Activated CD8-positive, alpha-beta memory T cell treated with anti-CD3 and anti-CD28 coated beads, Interleukin-2, amount 50 U/mL, for 24 hours (primary cell): ENCODE data around the gene ZNF407.
A peak's percentile ranks its signal among the peaks of the same experiment; 100 is the strongest.
"Not testable (repeated sequence)": the region's sequence is repeated elsewhere in the genome, so short reads cannot be mapped to it uniquely, and the experiment has no call there.

Source experiments
- DNase-seq: peaks from one replicate; pipeline ENCODE4 v3.0.0-alpha.2; 2020; ENCODE audit errors: extremely low read depth

Gene ZNF407

GRCh38 chr18:74597662-74598349, at the start of gene ZNF407:
TSS of gene ZNF407 (plus strand) at chr18:74597870. CDS start at chr18:74631020, 33,150 bp downstream.
- DNase-seq: peak; percentile 76

- no peak for DNase-seq
These were observed 48.0 kb upstream of the ZNF407 start for GRCh38 chr18:74549591-74550104.

- no peak for DNase-seq
These were observed 46.8 kb upstream of the ZNF407 start for GRCh38 chr18:74550886-74551285.

- no peak for DNase-seq
These were observed 46.2 kb upstream of the ZNF407 start for GRCh38 chr18:74551452-74551851.

GRCh38 chr18:74551936-74552555, 45.6 kb upstream of the ZNF407 start:
- DNase-seq: peak; percentile 52

GRCh38 chr18:74556126-74556525, 41.5 kb upstream of the ZNF407 start:
- DNase-seq: no peak

- DNase-seq: no peak
These were observed 39.6 kb upstream of the ZNF407 start for GRCh38 chr18:74558096-74558495.

- DNase-seq: no peak
These were observed 35.4 kb upstream of the ZNF407 start for GRCh38 chr18:74562131-74562730.

GRCh38 chr18:74562775-74563174, 34.9 kb upstream of the ZNF407 start:
- no peak for DNase-seq

GRCh38 chr18:74563999-74564398, 33.7 kb upstream of the ZNF407 start:
- no peak for DNase-seq

- not testable (repeated sequence) for DNase-seq
These were observed 32.5 kb upstream of the ZNF407 start for GRCh38 chr18:74565164-74565563.

GRCh38 chr18:74565993-74566392, 31.7 kb upstream of the ZNF407 start:
- DNase-seq: not testable (repeated sequence)

- DNase-seq: no peak
These were observed 29.8 kb upstream of the ZNF407 start for GRCh38 chr18:74567822-74568221.

- no peak for DNase-seq
These were observed 28.3 kb upstream of the ZNF407 start for GRCh38 chr18:74569401-74569800.

- DNase-seq: no peak
These were observed 27.4 kb upstream of the ZNF407 start for GRCh38 chr18:74570266-74570665.

GRCh38 chr18:74571895-74572680, 25.6 kb upstream of the ZNF407 start:
- no peak for DNase-seq

GRCh38 chr18:74573053-74573452, 24.6 kb upstream of the ZNF407 start:
- DNase-seq: no peak

- no peak for DNase-seq
These were observed 22.8 kb upstream of the ZNF407 start for GRCh38 chr18:74574916-74575315.

- no peak for DNase-seq
These were observed 20.7 kb upstream of the ZNF407 start for GRCh38 chr18:74577019-74577418.

GRCh38 chr18:74579496-74580065, 18.1 kb upstream of the ZNF407 start:
- DNase-seq: no peak

- DNase-seq: no peak
These were observed 15.0 kb upstream of the ZNF407 start for GRCh38 chr18:74582642-74583041.

GRCh38 chr18:74587441-74587840, 10.2 kb upstream of the ZNF407 start:
- no peak for DNase-seq
